AG08395 (cell line): ENCODE results near the gene PTPRN2.

Experiments
- DNase-seq: peaks from one replicate; pipeline ENCODE4 v3.0.0; 2012; ENCODE audit warnings: mixed read lengths, low spot score

The PTPRN2 gene

GRCh38 chr7:158010961-158011693, 576.5 kb downstream of the PTPRN2 start:
- no peak for DNase-seq

GRCh38 chr7:158009886-158010285, 577.7 kb downstream of the PTPRN2 start:
- no peak for DNase-seq

GRCh38 chr7:158008267-158008666, 579.4 kb downstream of the PTPRN2 start:
- no peak for DNase-seq

GRCh38 chr7:158007697-158008257, 579.8 kb downstream of the PTPRN2 start:
- no peak for DNase-seq

- DNase-seq = no peak
Measured at GRCh38 chr7:158006841-158007696, 580.6 kb downstream of the PTPRN2 start.

- no peak for DNase-seq
Measured at GRCh38 chr7:158005531-158005930, 582.1 kb downstream of the PTPRN2 start.

- DNase-seq = no peak
Measured at GRCh38 chr7:158004123-158004490, 583.5 kb downstream of the PTPRN2 start.

GRCh38 chr7:158003441-158004122, 584.0 kb downstream of the PTPRN2 start:
- no peak for DNase-seq

- no peak for DNase-seq
Measured at GRCh38 chr7:158002486-158003080, 585.0 kb downstream of the PTPRN2 start.

GRCh38 chr7:158001621-158002320, 585.9 kb downstream of the PTPRN2 start:
- no peak for DNase-seq

GRCh38 chr7:158001003-158001402, 586.6 kb downstream of the PTPRN2 start:
- no peak for DNase-seq

- no peak for DNase-seq
Measured at GRCh38 chr7:158000160-158000559, 587.5 kb downstream of the PTPRN2 start.

- DNase-seq = no peak
Measured at GRCh38 chr7:157998884-157999552, 588.6 kb downstream of the PTPRN2 start.

GRCh38 chr7:157997471-157997870, 590.2 kb downstream of the PTPRN2 start:
- DNase-seq = no peak

GRCh38 chr7:157997080-157997440, 590.6 kb downstream of the PTPRN2 start:
- no peak for DNase-seq

- DNase-seq = no peak
Measured at GRCh38 chr7:157996359-157997079, 591.1 kb downstream of the PTPRN2 start.

GRCh38 chr7:157995815-157996214, 591.8 kb downstream of the PTPRN2 start:
- no peak for DNase-seq

GRCh38 chr7:157994319-157994718, 593.3 kb downstream of the PTPRN2 start:
- no peak for DNase-seq

- no peak for DNase-seq
Measured at GRCh38 chr7:157993406-157994105, 594.1 kb downstream of the PTPRN2 start.
